DMS53 treated with DMSO at 0.1 percent for 48 hours (cell line): ENCODE data around the gene OSBPL7.

Experiments
- DNase-seq: peaks from one replicate; lab custom pipeline; 2025; ENCODE audit not compliant: unreplicated experiment; lab: John Stamatoyannopoulos, UW

OSBPL7 gene

DNA sequence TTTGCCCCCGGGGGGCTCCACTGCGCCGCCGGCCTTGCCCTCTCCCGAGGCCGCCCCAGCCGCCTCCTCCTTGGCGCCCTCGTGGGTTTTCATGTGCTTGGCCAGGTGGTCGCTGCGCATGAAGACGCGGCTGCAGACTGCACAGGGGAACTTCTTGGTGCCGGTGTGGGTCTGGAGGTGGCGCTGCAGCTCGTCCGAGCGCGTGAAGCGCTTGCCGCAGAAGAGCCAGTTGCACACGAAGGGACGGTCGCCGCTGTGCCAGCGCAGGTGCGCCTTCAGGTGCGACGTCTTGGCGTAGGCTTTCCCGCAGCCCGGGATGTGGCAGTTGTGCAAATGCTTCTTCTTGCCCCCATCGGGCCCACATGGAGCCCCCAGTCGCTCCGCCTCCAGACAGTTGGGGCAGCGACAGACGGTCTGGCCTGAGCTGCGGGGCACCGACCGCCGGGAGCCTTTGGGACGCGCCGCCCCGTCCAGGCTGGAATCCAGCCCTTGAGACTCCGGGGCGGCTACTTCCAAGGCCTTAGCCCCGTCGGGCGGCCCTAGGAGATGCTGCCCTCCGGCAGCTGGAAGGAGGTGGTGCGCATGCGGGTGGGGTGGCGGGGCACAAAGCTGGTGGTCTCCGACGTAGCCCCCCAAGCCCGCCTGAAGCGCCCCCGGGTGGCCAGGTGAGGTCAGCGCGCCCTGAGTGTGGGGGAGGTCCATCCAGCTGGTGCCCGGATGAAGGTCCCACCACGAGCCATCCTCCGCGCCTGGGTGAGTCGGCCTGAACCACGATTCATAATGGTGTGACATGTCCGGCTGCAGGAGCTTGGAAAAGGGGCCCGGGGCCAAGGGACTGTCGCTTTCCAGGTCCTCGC lies 26.0 kb upstream of the OSBPL7 start:
- DNase-seq, result no peak

DNA sequence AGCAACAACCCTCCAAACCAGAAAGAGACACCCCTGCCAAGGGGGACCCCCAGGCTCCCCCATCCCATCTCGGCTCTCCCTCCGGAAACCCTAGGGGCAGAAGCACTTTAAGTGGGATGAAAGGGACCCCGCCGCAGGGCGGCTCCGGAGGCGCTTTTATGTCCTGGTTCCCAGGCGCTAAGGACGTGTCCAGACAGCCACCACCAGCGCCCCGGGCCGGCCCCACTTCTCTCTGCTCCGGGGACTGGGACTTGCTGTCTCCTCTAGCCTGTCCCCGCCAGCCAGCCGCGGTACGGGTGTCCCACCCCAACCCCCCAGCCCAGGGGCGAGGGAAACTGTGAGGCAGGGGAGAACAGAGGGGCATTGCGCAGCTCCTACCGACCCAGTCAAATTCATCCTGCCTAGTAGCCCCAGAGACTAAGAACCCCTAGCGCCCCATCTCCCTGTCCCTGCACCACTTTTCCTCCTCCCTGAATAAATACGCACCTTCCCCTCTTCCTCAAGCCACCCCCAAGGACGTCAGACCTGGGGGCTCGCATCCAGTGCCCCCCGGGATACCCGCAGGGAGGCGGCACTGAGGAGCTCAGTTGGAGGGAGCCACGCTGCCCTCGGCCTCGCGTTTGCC lies 25.2 kb upstream of the OSBPL7 start:
- DNase-seq, result no peak

DNA sequence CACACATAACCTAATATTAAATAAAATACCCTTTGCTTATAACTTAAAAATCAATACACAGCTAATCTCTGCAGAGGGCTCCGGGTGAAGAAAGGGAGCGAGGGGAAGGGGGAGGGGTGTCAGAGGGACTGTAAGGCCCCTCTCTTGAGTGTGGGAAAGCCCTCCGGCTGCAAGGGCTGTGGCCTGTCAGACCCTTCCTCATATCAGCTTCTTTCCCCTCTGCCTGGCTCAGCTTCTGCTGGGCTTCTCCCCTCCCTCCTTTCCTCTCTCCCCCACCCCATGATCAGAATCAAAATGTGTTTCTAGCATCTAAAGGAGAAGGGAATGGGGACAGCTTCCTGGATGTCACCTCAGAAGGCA lies 24.1 kb upstream of the OSBPL7 start:
- no peak for DNase-seq

DNA sequence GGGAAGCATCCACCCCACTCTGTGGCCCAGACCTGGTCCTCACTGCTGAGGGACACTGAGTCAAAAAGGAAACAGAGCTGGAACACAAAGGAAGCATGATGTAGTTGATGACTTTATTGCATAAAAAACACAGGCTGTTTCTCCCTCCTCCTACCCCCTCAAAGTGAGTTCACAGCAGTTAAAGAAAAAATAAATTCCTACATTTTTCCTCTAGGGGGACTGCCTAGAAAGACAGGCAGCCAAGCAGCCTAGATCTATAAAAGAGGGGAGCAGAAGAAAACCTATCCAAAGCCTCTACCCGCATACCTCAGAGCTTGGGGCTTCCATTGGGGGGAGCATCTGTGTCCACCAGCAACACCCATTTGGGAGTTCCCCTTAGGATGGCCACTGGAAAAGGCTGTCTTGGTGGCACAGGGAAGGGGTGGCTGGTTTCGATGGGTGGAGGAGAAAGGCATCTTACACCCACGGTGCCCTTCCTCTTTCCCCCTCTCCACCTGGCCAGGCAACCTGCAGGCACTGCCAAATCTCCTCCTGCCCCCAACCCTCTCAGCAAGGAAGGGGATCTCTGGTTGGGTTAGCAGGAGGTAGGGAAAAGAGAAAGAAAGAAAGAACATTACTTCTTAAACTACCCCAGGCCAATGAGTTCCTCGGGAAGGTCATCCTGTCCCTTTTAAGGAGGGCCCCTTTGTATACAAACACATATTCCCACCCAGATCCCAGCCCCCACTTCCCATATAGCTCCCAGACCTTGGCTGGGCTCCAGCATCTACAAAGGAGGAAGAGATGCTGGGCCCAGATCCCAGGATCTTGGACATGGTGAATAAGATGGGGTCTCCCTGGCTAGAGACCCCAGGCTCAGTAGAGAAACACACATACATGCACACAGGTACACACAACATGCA lies 23.5 kb upstream of the OSBPL7 start:
- DNase-seq, result no peak

DNA sequence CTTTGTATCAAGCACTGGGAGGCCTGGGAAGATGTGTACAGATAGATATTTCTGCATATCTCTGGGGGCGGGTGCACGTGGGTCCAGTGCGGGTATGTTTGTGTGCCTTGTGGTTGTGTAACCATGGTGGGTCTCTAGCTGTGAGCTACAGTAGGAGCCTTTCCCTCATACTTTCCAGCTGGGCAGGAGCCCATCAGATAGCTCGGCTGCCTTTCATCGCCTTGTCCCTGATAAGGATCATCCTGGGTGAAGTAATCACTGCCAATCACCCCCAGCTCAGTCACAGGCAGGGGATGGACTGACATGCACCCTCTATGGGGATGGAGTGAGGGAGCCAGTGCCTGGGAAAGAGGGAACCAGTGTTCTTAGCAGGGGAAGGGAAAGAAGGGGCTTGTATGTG lies 22.6 kb upstream of the OSBPL7 start:
- DNase-seq, result no peak

DNA sequence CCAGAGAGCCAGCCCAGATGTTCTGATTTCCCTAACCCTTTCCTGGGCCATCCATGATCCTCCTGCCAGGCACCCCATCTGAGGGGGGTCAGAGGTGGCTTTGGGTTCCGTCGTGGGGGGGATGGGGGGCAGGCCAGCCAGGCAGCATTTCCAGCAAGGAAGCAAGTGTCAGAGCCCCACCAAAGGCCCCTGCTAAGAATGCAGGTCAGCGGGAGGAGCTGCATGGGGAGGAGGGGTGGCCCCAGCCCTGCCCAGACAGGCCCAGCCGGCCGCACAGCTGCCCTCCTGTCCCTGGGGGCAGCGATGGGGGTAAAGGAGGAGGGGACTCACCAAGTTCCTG lies 21.8 kb upstream of the OSBPL7 start:
- DNase-seq, result no peak

DNA sequence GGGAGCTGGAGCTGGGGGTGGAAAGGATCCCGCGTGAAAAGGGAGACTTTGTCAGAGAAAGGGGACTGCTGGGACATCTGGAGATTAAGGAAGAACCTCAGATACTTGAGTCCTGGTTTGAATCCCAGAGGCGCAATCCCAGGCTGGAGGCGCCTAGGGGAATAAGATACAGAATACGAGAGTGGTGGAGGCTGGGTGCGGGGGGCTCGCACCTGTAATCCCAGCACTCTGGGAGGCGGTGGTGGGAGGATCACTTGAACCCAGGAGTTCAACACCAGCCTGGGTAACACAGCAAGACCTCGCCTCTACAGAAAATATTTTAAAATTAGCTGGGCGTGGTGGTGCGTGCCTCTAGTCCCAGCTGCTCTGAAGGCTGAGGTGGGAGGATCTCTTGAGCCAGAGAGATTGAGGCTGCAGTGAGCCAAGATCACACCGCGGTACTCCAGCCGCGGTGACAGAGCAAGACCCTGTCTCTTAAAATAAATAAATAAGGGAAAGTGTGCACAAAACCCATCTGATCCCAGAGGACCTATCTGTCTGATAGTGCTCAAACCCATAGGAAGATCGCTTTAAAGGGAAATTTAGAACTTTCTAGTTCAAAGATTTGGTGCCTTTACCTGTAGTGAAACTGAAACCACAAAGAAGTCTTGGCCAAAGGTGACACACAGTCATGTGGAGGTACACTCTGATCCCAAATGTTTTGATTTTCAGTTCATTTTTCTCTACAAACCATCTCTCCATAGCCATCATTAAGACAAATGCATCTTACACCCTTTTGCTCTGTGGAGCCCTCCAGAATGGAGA lies 20.1 kb upstream of the OSBPL7 start:
- no peak for DNase-seq

DNA sequence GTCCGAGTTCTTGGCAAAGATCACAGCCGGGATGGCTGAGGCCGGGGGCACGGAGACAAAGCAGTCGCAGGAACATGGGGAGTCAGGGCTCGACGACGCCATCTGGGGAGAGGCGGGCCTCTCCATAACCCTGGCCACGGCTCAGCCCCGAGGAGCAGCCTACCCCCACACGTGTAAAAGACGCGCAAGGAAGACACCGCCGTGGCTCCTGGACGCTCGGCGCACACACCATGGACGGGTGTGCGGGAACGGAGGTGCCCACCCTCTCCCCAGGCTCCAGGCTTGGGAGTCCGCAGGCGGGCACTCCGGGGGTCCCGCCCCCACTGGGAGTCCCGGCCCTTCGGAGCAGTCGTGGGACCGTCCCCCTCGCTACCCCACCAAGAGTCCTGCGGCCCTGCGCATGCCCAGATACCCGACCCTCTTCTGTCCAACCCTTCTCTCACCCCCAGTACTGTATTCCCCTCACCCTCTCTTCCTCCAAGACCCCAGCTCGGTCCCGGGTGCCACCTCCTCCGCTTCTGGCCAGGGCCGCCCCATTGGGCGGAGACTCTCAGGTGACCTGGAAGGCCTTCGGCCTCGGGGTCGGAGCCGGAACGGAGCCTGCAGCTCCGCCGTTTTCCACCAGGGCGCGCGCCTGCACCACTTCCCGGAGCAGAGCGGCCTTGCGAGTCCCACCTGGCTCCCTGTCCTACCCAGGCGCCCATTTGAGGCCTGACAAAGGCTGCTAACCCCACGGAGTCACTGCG lies 19.3 kb upstream of the OSBPL7 start, which contains the start of gene SCRN2:
TSS of gene SCRN2 (minus strand) at position 532 of the 746 bp plus-strand sequence. CDS start at position 102, 430 bp downstream.
- DNase-seq, result peak; percentile 91

DNA sequence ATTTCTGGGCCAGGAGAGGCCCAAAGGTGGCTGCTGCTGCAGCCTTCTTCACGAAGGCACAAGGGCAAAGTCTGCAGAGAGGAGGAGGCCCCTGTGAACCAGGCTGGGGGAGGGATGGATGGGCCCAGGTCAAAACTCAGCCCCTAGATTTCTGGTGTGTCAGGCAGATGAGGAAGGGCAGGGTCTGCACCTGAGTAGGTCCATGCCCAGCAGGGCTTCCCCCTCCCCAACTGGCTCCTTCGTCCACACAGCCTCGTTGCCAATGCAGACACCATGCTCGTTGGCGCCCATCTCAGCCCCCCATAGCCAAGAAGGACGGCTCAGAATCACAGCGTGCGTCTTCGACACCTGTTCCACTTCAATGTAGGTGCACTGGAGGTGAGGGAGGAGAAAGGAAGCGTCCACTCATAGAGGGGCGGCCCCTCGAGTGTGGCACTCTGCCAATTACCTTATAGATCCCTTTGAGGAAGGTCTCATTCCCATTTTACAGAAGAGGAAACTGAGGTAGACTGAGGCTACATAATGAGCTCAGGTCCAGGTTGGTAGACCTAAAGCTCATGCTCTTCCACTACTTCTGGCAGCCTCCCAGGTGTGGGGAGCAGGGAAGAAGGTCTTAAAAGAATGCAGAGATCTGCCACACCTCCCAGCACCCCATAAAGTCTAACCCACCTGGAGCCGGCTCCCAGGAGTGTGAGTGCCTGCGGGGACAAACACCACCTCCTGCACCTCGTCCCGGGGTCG lies 18.6 kb upstream of the OSBPL7 start:
- DNase-seq, result no peak

DNA sequence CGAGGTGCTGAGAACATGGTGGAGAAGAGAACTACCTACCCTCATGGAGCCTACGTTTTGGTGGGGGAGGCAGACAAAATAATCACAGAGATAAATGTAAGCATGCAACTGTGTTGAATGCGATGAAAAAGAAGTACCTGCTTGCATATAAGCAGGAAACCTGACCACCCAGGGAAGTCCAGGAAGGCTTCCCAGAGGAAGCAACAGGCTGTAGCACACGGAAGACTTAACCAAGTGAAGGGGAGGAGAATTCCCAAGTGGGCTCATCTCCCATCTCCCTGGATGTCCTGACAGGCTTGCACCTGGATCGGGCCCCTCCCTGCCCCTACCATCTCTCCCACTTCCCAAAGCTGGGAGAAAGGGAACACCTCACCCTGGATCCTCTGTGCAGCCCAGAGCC lies 17.5 kb upstream of the OSBPL7 start:
- DNase-seq, result no peak

DNA sequence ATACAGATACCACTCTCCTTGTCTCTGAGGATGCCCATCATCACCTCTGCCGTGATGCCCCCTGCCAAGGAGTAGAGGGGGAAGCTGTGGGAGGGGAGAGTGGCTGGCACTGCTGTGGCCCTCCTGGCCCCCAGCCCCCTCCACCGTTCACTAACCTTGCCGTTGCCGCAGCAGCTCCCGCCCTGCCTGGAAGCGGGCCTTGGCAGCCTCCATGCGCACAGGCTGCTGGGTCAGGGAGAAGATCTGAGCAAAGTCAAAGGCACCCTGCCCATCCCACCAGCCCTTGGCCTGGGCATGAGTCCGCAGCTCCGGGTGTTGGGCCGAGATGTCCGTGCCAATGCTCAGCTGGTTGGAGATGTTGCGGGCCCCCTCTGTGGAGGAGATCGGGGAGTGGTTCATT lies 17.0 kb upstream of the OSBPL7 start:
- DNase-seq, result no peak

DNA sequence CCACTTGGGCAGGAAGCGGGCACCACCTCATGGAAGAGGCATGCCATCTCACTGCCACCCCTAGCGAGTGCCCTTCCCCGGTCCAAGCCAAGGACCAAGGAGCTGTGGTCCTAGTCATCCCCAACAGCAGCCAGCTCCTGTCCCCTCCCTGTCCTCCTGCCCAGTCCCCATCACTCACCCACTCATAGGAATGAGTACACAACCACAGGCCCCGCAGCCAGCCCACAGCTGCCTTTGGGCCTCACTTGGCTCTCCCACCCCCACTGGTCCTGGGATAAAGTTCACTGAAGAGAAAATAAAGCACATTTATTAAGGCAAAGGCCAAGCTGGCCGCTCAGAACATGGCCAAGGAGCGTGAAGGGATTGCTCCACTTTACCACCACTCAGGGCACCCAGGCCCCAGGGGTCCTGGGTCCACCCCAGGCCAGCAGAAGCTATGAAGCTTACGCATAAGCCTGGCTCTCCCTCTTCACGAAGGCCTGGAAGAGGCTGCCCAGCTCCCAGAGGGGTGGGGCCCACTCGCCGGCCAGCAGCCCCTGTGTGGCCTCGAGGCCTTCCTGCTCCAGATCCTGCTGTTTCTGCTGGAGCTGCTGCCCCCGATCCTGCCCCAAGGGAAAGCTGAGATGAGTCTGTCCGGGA lies 15.9 kb upstream of the OSBPL7 start:
- DNase-seq, result no peak

DNA sequence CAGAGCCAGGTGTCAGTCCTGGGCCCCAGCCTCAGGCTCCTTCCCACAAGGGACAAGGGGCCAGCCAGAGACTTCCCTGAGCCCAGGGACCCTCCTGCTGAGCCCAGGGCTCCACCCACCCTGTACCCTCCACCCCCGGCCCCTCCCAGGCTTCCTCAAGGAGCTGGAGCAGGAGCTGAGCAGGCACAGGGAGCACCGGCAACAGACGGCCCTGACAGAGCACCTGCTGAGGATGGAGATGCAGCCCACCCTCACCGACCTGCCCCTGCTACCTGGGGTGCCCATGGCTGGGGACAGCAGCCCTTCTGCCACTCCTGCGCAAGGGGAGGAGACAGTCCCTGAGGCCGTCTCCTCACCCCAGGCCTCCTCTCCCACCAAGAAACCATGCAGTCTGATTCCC lies 15.0 kb upstream of the OSBPL7 start:
- no peak for DNase-seq

DNA sequence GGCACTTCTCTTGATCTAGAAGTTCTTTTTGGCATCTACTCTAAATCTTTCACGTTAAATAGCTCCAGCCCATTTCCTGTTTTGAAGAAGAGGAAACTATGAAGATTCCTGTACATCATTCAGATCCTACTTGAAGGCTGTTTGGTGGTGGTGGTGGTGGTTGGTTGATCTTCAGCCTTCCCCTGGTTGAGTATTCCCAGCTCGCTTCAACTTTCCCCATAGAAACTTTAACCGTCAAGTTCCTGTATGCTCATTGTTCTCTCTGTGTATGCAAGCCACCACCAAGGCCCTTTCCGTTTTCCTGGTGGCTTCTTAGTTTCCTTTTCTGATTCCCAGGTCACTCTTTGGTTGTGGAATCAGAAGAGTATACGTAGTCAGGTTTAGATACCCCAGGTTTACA lies 13.2 kb upstream of the OSBPL7 start:
- no peak for DNase-seq

DNA sequence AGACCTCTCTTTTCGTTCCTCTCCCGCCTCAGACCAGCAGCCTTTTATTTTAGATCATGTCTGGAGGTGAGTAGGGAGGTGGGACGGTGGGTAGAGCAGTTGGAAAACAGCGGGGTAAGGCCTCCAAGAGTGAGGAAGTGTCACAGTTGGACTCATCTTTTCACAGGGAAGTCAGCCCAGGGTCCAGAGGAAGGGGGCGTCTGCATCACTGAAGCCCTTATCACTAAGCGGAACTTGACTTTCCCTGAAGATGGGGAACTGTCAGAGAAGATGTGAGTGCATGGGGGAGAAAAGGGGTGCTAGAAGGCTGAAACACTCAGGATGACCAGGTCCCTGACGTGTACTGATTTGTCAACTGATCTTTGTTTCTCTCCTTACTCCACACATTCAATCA lies 10.3 kb upstream of the OSBPL7 start:
- no peak for DNase-seq

DNA sequence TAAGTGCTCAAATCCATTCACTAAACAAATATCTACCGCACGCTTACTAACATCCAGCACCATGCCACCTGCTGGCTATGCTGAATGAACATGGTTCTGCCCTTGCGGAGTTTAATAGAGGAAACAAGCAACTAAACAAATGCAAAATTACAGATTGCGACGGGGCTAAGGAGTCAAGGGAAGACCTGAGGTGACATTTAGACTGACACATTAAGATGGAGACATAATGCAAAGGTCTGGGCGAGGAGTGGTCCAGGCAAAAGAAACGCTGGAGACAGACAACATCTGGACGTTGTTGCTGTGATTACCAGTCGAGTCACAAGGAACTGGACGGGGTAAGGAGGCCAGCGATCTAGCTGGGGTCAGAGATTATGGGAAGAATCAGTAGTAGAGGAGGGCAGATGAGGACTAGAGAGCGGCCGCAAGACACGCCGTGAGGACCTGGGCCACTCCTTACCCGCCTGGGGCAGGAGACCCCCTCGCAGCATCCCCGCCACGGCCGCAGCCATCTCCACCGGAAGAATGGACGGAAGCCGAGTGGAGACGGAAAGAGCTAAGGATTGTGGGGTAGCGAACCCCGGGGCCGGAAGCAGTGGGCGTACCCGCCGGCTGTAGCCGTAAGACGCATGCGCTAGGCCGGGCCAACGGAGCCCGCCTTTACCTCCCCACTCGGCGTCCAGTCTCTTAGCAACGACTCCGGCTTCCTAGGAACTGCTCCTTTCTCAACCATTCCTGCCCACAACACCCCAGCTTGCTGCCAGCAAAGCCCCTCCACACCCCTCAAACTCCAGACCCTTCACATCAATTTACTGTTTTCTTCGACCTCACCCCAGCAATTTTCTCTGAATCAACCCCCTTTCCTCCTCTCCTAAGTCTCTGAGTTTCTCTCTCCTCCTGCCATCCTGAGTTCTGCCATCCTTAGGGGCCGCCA lies 9.7 kb upstream of the OSBPL7 start, which contains the start of the genes LRRC46 and MRPL10:
TSS of gene LRRC46 (plus strand) at position 668 of the 931 bp plus-strand sequence. CDS start 320 bp downstream, outside the sequence.
TSS of gene MRPL10 (minus strand) at position 539 of the 931 bp plus-strand sequence. CDS start at position 509, 30 bp downstream.
- peak; percentile 97 for DNase-seq

DNA sequence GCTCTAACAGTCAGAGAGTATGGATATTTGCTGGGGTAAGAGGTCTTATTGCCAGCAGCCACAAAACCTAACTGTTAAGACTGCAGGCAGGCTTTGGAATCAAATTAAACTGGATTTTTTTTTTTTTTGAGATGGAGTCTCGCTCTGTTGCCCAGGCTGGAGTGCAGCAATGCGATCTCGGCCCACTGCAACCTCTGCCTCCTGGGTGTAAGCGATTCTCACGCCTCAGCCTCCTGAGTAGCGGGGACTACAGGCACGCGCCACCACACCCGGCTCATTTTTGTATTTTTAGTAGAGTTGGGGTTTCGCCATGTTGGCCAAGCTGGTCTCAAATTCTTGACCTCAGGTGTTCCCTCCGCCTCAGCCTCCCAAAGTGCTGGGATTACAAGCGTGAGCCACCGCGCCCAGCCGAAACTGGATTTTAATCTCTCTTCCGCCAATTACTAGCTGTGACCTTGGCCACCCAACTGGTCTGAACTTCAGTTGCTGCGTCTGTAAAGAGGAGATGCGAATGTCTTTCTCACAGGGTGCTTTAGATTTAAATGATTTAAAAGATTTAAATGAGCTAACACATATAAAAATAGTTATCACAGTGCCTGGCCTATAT lies 8.9 kb upstream of the OSBPL7 start:
- DNase-seq, result no peak
